ENCODE results near the gene RHO.

Gene RHO

DNA sequence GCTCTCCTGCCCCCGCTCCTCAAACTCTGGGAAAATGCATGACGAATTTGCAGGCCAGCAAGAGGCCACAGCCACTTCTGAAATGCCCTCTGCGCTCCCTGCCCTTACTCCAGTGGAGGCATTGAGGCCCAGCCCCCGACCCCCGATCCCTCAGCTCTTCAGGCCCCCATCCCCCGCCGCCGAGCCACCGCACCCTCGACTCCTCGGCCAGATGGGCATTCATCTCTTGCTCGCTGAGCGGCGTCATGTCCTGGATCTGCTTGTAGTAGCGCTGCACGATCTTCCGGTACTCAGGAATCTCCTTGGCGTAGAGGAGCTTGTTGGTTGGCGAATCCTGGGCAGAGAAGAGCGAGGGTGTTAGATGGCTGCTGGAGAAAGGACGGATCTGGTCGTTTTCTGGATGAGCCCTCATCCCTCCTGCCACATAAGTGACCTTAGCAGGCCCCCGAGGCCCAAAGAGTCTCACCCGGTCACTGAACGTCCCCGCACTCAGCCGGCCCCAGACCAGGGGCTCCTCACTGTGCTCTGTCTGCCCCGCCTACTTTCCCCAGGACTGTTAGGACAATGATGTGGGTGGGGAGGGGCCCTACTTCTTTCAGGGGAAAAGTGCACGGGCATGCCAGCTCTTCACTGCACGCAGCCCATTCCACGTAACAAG lies 28.6 kb downstream of the RHO start:
- TF ChIP-seq, protein P1, sequence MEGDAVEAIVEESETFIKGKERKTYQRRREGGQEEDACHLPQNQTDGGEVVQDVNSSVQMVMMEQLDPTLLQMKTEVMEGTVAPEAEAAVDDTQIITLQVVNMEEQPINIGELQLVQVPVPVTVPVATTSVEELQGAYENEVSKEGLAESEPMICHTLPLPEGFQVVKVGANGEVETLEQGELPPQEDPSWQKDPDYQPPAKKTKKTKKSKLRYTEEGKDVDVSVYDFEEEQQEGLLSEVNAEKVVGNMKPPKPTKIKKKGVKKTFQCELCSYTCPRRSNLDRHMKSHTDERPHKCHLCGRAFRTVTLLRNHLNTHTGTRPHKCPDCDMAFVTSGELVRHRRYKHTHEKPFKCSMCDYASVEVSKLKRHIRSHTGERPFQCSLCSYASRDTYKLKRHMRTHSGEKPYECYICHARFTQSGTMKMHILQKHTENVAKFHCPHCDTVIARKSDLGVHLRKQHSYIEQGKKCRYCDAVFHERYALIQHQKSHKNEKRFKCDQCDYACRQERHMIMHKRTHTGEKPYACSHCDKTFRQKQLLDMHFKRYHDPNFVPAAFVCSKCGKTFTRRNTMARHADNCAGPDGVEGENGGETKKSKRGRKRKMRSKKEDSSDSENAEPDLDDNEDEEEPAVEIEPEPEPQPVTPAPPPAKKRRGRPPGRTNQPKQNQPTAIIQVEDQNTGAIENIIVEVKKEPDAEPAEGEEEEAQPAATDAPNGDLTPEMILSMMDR (IDR thresholded peaks at IDR 0.05): no peak
- intact Hi-C loops (cut with DNase I; ENCODE audit: low total_unique reads): loop anchor here (5.0 kb wide), 2 partner anchors 45 to 65 kb away; no protein-coding TSS in a partner anchor
- H3K27ac ChIP-seq: peak overlapping the region; percentile 86 to 90
- H3K4me3 ChIP-seq: no peak overlapping the region
- DNase-seq: no peak
- H3K4me1 ChIP-seq: peaks cover 12 to 98% (median 82%) of the 10 kb centered on the region in 4 donors
- peaks cover 13 to 40% (median 21%) of the 10 kb centered on the region in 3 donors for H3K36me3 ChIP-seq
- no peaks in the 10 kb centered on the region for H3K27me3 ChIP-seq
- no peaks in the 10 kb centered on the region for H3K9me3 ChIP-seq

DNA sequence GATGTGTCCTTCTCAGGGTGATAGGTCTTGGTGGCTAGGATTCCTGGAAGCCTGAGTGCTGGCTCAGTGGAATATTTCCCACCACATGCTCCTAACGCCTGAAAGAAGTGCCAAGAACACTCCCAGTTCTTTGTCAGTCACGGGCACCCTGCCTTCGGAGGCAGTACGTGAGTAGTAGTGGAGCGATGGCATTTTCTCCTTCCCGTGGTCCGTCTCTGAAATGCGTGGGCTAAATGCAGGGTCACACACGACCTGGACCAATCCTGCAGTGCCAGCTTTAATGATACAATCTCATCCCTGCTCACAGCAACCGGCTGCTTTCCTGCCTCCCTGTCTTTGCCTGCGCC lies 29.1 kb downstream of the RHO start:
- Histone ChIP-seq H3K9me3 (no peaks in the 10 kb centered on the region), H3K36me3 (peaks cover 16 to 45% (median 26%) of the 10 kb centered on the region in 3 donors), H3K4me1 (peaks cover 12 to 98% (median 81%) of the 10 kb centered on the region in 4 donors), H3K27me3 (no peaks in the 10 kb centered on the region), H3K4me3 (no peak overlapping the region), H3K27ac (peak overlapping the region; percentile 86 to 90)
- TF ChIP-seq, protein P1 (IDR thresholded peaks at IDR 0.05): no peak
- intact Hi-C loops (cut with DNase I; ENCODE audit: low total_unique reads): loop anchor here (5.0 kb wide), 2 partner anchors 45 to 65 kb away; no protein-coding TSS in a partner anchor
- DNase-seq: peak; percentile 78 to 92

DNA sequence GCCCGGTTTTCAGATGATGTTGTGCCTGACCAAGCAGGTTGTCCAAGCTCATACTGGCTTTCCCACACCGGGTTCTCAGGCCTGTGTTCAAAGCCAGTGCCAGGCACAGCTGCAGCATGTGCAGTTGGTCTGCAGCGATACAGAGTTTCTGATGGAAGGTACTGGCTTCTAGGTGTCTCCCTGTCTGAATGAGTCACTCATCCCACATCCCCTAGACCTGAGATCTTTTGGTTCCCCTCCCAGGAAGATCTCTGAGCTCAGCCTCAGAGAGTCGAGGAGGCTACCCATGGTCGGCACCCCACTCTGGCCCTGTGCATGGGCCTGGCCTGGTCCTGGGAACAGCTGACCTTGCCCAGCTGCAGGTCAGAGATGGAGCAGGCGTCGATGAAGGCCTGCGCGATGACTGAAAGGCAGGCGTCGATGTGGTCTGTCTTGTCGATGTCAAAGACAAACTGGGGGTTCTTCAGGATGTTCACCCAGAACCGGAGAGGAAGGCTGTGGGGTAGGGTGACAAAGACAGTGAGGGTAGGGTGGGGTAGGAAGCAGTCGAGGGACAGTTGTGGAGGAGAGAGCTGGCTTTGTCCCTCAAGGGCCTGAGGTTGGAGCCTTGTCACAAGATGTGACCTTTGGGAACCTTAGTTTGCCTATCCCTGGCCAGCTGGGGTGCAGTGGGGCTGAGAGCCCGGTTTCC lies 29.8 kb downstream of the RHO start:
- H3K36me3 ChIP-seq: peaks cover 23 to 52% (median 34%) of the 10 kb centered on the region in 3 donors
- TF ChIP-seq, protein P1 (IDR thresholded peaks at IDR 0.05): no peak
- no peak overlapping the region for H3K4me3 ChIP-seq
- no peaks in the 10 kb centered on the region for H3K9me3 ChIP-seq
- H3K27ac ChIP-seq: peak overlapping the region; percentile 86 to 90
- intact Hi-C loops (cut with DNase I; ENCODE audit: low total_unique reads): loop anchor here (5.0 kb wide), 2 partner anchors 44 to 66 kb away; no protein-coding TSS in a partner anchor
- H3K27me3 ChIP-seq: no peaks in the 10 kb centered on the region
- DNase-seq: no peak
- peaks cover 12 to 98% (median 78%) of the 10 kb centered on the region in 4 donors for H3K4me1 ChIP-seq

DNA sequence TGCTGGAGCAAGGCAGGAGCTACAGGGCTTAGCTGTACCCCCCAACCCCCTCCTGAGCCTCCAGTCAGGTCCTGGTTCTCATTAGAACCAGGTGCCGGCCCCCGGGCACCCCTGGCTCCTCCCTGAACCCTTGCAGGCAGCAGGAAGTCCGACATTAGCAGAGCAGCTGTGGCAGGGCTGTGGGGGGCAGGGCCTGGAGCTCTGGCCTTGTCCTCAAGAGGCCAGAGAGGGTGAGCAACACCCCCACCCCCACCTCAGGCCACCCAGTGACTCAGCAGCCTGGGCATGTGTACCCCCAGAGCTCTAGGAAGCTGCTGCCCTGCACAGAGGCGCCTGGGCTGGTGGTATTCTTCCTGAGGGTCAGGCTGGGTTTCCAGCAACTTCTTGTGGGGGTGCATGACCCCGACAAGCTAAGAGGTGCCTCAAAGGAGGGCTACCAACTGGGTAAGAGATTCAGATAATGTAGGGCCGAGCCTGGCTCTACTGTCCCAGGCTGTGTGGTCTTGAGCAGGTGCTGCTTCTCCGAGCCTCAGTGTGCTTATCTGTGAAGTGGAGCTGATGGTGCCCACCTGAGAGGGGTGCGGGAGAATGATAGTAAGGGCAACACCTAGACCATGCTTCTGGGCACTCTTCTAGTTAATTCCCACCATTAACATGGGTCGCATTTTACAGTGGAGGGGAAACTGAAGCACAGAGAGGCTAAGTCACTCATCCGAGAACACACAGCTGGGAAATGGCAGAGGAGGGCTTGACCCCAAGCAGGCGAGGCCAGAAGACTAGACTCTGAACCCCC lies 30.5 kb downstream of the RHO start:
- peaks cover 12 to 98% (median 82%) of the 10 kb centered on the region in 4 donors for H3K4me1 ChIP-seq
- no peak for DNase-seq
- H3K27ac ChIP-seq: peak overlapping the region; percentile 86 to 90

More for the DNA sequence above, 30.5 kb downstream of the RHO start:
- intact Hi-C loops (cut with DNase I; ENCODE audit: low total_unique reads): loop anchor here (5.0 kb wide), 2 partner anchors 43 to 67 kb away; no protein-coding TSS in a partner anchor
- H3K27me3 ChIP-seq: no peaks in the 10 kb centered on the region
- no peak overlapping the region for H3K4me3 ChIP-seq
- no peaks in the 10 kb centered on the region for H3K9me3 ChIP-seq
- TF ChIP-seq, protein P1 (IDR thresholded peaks at IDR 0.05): no peak
- H3K36me3 ChIP-seq: peaks cover 23 to 60% (median 38%) of the 10 kb centered on the region in 3 donors

Data from tibial artery (tissue), 4 donors.